Stimulated activated CD8-positive, alpha-beta memory T cell treated with anti-CD3 and anti-CD28 coated beads, Interleukin-12 subunit alpha, Interleukin-12 subunit beta, amount 100 ng/mL, for 4 hours (primary cell): ENCODE data around the gene CCDC198.

Source experiments
- DNase-seq: peaks from one replicate; pipeline ENCODE4 v3.0.0-alpha.2; 2020; ENCODE audit warnings: low read depth

The CCDC198 gene, protein sequence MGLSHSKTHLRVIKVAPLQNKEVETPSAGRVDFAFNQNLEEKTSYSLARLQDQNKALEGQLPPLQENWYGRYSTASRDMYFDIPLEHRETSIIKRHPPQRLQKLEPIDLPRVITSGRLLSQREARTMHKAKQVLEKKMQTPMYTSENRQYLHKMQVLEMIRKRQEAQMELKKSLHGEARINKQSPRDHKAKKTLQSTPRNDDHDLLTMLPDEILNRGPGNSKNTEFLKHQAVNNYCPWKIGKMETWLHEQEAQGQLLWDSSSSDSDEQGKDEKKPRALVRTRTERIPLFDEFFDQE

DNA sequence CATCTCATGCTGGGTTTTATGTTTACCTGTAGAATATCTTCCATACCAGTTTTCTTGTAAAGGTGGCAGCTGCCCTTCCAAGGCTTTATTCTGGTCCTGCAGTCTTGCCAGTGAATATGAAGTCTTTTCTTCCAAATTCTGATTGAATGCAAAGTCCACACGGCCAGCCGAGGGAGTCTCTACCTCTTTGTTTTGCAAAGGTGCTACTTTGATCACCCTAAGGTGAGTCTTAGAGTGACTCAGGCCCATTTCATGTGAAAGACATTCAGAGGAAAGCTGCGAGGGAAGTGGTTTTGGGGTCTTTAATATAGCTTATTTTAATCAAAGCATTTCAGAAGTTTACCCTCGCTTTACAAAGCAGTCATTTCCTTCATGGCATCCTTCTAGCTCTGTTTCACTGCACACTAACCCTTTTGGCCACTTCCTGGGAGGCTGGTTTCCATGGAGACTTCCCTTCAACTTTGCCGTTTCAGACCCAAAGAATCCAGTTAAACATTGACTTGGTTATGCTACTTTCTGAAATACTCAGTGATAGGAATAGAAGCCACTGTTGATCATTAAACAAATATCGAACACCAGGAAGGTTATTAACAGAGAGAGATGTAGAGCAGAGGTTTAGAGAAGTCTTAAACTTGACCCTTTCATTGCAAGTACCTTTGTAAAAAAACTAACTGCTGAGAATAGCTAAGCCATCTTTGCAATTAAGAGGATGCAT lies at the start of gene CCDC198:
CCDC198 (minus strand) TSS at position 391 of the 715 bp plus-strand sequence; CDS start at position 249, 142 bp downstream.
- no peak for DNase-seq

- DNase-seq, result no peak
Observed at GRCh38 chr14:57533214-57533613, 39.6 kb upstream of the CCDC198 start.

DNA sequence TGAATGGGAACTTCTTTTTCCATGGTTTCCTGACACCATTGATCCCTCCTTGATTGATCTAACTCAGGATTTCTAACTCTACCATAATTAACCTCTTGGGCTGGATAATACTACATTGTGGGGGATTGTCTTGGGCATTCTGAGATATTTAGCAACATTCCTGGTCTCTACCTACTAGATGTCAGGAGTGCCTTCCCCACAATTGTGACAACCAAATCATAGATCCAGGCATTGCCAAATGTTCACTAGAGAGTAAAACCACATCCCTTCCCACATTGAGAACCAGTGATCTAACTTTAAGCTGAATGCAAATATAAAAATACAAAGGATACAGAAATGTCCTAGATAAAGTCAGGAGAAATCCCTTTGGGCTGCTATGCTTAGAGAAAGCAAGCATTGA lies 36.9 kb upstream of the CCDC198 start:
- no peak for DNase-seq

DNA sequence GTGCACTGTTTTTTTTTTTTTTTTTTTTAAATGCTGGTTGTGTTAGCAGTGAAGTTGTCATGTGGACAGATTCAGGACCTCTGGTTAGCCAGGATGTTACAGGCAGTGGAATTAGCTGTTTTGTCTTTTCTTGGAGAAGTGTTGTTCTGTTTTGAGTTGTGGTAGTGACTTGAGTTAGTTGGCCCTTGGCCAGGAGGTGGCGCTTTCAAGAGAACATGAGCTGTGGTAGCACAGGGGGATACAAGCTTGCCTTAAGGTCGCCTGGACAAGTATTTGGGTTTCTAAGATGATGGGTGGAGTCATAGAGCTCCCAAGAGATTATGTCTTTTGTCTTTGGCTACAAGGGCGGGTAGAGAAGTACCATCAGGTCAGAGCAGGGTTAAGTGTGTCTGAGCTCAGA lies 33.3 kb upstream of the CCDC198 start:
- DNase-seq, result no peak

DNA sequence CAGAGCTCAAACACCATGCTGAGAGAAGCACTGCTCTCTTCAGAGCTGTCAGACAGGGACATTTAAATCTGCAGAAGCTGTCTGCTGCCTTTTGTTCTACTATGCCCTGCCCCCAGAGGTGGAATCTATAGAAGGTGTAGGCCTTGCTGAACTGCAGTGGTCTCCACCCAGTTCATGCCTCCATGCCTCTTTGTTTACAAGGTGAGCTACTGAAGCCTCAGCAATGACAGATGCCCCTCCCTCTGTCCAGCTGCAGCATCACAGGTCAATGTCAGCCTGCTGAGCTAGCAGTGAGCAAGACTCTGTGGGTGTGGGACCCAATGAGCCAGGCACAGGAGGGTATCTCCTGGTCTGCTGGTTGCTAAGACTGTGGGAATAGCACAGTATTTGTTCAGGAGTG lies 25.4 kb upstream of the CCDC198 start:
- DNase-seq, result no peak

DNA sequence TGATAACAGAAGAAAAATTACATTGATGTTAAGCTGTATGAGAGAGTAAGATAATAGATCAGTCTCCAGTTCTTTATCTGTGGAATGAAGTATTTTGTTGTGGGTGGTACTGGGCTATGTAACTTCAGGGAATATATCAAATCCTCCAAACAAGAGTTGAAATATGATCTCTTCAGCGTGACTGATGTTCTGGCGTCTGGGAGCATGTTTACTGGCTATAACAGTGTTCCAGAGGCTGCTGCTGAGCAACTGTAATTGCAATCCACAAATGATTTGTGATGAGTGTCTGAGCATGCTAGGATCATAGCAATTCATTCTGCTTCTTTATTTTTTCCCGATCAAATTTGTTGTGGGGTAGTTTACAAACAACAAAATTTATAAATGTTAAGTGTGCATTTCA lies 18.6 kb upstream of the CCDC198 start:
- no peak for DNase-seq

DNA sequence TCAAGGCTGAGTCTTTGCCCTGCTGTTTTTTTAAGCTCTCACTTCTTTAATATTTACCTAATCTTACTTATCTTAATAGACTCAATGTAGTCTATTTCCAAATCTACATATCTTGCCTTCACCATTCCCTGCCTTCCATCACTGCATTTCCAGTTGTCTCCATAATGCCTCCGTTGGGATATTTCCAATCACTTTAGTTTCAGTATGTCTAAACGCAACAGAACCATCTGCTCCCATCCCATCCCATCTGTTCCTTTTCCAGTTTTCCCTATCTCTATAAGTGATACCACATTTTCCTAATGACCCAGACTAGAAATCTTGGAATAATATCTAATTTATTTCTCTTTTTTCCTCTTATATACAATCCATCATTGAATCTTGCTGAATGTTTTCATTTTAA lies 15.1 kb upstream of the CCDC198 start:
- DNase-seq, result no peak

GRCh38 chr14:57502586-57503254 lies 9.1 kb upstream of the CCDC198 start:
- DNase-seq, result no peak

DNA sequence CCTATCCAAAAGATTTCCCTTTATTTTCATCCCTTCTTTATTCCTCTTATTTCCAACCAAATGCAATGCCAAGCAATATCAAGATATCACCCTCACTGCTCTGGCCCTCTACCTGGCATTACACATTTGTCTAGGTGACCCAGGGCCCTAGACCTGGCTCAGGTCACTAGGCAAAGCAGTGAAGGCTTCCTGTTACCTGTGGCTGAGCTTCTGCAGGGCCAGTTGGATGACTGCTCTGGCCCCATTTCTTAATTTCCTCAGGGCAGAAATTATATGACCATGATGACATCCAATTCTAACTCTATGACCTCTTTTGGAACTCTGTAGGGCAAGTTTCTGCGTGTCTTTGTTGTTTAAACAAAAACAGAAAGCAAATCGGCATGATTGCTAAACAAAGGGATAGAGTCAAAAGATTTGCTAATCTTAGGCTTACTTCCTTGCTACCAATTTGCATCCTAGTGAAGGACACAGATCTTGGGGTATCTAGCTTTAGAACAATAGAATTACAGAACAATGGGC lies 7.4 kb upstream of the CCDC198 start:
- DNase-seq, result no peak

DNA sequence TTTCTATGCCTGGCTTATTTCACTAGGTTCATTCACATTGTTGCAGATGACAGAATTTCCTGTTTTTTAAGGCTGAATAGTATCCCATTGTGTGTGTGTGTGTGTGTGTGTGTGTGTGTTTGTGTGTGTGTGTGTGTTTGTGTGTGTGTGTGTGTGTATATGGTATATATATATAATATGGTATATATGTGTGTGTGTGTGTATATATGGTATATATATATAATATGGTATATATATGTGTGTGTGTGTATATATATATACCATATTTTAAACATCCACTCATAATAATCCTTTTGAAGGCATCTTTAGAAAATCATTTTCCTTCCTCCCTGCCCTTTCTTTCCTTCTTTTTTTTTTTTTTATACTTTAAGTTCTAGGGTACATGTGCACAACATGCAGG lies 5.0 kb upstream of the CCDC198 start:
- DNase-seq, result no peak

DNA sequence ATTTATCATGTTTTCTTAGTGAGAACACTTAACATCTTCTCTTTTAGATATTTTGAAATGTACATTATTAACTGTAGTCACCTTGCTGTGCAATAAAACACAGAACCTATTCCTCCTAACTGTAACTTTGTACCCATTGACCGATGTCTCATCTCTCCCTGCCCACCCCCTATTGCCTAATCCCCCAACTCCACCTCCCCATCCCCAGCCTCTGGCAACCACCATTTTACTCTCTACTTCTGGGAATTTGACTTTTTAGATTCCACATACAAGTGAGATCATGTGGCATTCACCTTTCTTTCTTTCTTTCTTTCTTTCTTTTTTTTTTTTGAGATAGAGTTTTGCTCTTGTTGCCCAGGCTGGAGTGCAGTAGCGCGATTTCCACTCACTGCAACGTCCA lies 4.4 kb upstream of the CCDC198 start:
- DNase-seq, result no peak

- no peak for DNase-seq
Observed at GRCh38 chr14:57495416-57495815, 1.8 kb upstream of the CCDC198 start.

GRCh38 chr14:57492859-57493258 lies 798 bp downstream of the CCDC198 start:
- DNase-seq, result no peak

GRCh38 chr14:57491640-57492039 lies 2.0 kb downstream of the CCDC198 start:
- DNase-seq, result no peak

- no peak for DNase-seq
Observed at GRCh38 chr14:57487771-57488170, 5.9 kb downstream of the CCDC198 start.

- no peak for DNase-seq
Observed at GRCh38 chr14:57486767-57487379, 6.8 kb downstream of the CCDC198 start.

GRCh38 chr14:57485635-57486034 lies 8.0 kb downstream of the CCDC198 start:
- no peak for DNase-seq

GRCh38 chr14:57482120-57482519 lies 11.5 kb downstream of the CCDC198 start:
- no peak for DNase-seq

GRCh38 chr14:57480051-57480450 lies 13.6 kb downstream of the CCDC198 start:
- no peak for DNase-seq

DNA sequence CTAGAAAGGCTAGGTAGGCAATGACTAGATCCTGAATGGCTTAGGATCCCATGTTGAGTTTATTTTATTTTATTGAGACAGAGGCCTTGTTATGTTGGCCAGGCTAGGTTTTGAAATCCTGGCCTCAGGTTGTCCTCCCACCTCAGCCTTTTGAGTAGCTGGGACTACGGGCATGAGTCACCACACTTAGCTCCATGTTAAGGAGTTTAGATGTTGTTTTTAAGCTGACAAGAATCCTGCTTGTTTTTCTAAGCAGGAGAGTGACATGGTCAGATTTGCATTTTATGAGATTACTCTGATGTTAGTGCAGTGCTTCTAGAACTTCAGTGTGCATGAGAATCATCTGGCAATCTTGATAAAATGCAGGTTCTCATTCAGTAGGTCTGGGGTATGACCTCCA lies 14.5 kb downstream of the CCDC198 start:
- no peak for DNase-seq

DNA sequence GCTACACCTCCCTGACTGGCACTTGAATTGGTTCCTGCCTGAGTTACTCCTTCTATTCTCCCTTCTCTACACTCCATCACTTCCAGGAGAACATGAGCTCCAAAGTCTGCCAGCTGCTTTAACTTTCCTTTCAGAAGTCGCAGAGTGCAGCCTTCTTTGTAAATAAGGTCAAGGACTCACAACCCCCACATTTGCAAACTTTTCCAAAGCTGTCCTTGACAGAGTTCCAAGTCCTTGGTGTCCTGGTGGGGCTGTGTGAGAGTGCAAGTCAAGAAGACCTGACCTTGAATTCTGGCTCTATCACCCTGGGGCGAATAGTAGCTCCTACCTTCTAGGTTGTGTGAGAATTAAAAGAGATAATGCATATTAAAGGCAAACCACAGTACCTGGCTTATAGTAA lies 15.6 kb downstream of the CCDC198 start:
- DNase-seq, result no peak

GRCh38 chr14:57470909-57471308 lies 22.7 kb downstream of the CCDC198 start:
- no peak for DNase-seq
